Muscle of arm (tissue), 12 donors: Measurements from ENCODE around the gene ZCCHC24. TPM values are rescaled to one million over a fixed set of nuclear protein-coding genes. Genes with fewer than 3 reads are reported as not detected.

ENCODE experiments used
- DNase-seq: peaks from one replicate; pipeline ENCODE4 v3.0.0-alpha.2; 2013
- polyA plus RNA-seq, 12 donors: library from polyadenylated mRNA; unstranded; fragments of 120-200 nt; gene quantifications; one replicate each; pipeline ENCODE4 v1.2.1, GENCODE V29; 2013; ENCODE audit not compliant: insufficient read length in 12 of 12

Gene ZCCHC24
- polyA plus RNA-seq, 12 donors, result 47.0 to 84.0 (median 60.4) TPM; not detected in 1

DNA sequence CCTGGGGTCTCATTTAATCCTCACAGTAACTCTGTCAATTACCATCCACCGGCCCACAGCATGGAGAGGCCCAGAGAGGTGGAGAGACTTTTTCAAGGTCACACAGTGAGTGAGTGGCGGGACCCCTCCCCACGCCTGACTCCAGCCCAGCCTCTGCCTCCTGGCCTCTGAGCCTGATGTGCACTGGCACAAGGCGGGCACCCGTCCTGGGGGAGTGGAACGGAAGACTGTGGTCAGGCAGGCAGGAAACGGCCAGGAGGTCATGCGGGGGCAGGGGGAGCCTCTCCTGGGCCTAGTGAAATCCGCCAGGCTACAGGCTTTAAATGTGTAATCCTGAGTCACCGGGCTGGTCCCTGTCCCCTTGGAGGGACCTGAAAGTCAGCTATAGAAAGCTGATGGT, 32.2 kb downstream of the ZCCHC24 start:
- DNase-seq, result no peak

DNA sequence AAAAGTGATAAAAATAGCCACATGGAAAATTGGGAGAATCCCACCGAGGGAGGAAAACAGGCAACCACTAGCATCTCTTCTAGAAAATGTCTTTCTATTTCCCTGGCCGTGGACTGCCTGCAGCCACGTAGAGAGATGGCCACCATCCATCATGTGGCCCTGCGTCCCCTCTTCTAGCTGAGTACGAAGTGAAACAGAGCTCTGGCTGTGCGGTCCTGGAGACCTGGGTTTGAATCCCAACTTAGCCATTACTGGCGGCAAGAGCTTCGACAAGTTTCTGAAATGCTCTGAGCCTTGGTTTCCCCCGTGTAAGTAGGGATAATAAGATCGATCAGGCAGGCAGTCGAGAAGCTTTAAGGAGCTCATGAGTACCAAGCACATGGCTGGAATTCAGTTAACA, 32.9 kb downstream of the ZCCHC24 start:
- no peak for DNase-seq

DNA sequence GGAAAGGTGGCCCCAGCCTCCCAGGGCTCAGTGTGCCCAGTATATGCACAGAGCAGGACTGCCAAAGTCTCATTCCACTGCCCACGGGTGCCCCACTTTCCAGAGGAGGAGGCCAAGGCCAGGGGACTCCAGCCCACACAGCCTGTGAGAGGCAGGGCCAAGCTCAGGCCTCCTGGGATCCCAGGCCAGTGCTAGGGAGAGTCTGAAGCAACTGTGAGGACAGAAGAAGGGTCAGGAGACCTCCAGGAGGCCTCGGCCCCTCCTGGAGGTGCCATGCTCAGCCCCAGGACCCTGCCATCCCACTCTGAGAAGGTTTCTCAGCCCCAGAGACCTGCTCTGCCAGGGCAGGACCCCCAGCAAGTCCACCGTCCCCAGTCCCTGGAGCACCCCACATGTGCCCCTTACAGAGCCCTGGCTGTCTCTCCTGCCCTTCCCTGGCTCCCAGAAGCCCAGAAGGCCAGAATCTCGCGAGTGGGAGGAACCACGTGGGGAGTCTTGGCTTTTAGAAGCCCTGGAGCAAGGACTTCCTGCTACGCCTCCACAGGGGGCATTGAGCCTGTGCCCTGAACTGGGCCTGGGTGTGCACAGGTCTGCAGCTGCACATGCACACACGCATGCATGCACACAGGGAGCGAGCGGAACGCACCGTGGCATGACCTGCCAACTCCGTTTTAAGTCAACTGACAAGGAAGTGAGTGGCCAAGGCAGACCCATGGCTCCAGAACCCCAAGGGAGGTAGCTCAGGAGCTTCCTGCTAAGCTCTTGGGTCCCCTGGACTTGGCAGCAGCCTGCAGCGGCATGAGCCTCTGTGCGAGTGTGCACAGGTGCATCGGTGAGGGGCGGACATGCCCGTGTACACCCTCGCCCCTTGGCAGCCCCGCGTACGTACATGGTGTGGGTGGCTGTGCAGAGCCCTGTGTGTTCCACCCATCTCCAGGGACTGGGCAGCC, 33.6 kb downstream of the ZCCHC24 start:
- no peak for DNase-seq

DNA sequence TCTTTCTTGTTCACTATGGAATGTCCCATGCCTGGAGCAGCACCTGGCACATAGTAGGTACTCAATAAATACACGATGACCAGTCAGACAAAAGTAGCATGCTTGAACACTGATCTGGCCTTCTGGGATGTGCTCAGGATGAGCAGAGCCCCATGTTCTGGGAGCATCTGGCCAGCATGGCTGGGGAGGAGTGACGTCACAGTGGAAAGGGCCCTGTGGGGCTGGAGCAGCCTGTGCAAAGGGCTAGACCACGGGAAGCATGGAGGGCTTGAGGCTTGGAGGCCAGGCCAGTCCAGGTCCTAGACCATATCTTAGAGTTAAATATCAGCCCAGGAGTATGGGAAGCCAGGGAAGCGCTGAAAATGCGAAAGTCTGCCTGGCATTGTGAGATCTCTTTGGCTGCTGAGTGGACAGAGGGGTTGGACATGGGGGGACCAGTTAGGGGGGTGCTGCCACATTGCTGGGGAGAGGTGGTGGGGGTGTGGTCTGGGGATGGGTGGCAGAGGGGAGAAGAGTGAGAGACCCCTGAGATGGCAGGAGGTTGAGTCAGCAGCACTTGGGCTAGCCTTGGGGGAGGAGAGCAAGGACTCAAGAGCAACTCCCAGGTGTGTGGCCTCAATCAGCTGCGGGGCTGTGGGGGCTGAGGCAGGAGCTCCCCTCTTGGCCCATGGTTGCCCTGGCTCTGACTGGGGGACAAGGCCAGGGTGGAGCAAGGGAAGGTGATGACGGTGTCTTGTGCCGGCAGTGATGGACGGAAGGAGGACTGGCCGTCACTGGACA, 34.9 kb downstream of the ZCCHC24 start:
- DNase-seq, result no peak

DNA sequence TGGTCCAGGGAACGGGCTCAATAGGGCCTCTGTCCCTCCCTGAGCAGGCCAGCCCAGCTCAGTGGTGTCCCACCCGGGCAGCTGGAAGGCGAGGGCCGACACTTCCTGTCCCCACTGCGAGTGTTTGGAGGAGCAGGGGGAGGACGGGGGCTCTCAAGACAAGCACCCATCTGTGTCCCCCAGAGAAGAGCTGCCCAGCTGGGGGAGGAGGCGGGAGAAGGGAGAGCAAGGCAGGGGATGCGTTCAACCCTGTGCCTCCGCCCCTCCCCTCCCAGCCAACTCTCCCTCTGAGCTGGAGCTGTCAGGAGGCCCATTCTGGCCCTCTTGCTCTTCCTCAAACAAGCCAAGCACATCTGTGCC, 35.7 kb downstream of the ZCCHC24 start:
- no peak for DNase-seq

DNA sequence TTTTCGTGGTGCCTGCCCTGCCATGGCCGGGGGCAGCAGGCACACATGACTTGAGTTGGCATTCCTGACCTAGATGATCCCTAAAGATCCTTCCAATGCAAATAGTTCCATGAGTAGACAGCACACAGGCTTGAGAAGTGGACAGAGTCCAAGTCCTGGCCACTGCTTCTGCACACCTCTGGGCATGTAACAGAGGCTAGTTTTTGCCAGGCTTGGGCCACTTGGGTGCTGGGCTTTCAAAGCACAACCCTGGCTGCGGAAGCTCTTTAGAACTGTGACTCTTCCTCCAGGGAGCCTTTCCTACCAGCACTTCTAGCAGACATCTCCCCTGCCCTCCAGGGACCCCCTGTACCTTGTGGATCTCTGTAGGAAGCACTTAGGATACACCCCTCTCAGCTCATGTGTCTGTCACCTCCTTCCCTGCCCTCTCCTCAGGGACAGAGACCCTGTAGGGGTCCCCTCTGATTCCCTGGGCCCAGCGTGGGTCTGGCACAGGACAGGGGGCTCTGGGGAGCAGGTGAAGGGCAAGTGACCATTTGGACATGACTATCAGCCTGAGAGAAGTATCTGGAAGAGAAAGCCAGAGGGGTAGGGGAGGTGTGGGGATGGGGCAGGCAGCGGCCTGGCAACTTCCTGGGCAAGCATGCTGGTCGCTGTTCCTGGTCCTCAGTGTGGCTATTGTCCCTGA, 36.2 kb downstream of the ZCCHC24 start:
- no peak for DNase-seq

DNA sequence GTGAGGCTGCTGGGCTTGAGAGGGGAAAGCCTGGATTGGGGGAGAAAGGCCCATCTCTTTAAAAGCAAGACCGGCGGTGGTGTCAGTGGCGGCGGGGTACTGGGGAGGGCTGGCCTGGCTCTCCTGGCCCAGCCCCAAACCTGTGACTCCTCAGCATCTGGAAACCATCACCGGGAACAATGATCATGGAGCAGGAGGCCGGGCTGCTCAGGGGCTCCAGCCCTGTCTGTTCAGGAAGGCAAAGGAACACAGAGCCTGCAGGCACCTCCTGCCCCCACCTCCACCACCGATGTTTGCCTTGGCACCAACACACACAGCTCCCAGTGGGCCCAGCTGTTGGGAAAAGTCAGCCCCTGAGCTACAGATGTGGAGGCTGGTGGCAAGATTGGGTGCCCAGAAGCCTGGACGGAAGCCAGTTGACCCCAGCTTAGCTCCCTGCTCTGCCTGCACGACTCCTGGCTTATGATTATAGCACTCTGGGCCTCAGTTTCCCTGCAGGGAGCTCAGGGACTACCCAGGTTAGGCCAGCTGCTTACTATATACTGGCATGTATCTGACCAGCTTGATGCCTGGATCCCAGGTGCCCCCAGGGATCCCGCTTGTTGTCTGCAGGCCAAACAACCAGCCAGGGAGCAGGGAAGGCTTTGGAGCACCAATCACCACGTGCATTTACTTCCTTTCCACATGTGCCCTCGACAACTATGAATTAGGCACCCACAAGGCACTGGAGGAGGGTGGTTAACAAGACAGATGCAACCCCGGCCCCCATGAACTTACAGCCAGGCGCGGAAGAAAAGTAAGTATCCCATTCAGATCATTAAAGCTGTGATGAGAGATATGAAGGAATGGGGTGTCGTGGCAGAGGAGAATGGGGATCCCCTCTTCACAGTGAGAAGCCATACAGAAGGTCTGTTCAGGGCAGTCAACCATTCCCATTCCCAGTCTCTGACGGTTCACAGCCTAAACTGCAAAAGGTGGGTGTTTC, 37.3 kb downstream of the ZCCHC24 start:
- peak; percentile 74 for DNase-seq

DNA sequence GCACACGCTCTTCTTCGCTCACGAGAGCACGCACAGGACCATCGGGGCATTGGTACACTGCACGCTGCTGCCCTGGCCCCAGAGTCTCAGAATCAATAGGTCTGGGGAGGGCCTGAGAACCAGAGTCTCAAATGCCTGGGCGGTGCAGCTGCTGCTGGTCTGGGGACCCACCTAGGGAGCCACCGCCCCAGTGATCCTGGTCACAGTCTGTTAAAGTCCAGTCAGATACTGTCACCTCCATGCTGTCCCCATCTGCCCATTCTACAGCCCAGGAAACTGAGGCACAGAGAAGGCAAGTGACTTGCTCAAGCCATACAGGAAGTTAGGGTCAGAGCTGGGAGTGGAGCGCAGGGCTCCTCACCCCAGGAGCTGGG, 38.0 kb downstream of the ZCCHC24 start:
- DNase-seq, result no peak

DNA sequence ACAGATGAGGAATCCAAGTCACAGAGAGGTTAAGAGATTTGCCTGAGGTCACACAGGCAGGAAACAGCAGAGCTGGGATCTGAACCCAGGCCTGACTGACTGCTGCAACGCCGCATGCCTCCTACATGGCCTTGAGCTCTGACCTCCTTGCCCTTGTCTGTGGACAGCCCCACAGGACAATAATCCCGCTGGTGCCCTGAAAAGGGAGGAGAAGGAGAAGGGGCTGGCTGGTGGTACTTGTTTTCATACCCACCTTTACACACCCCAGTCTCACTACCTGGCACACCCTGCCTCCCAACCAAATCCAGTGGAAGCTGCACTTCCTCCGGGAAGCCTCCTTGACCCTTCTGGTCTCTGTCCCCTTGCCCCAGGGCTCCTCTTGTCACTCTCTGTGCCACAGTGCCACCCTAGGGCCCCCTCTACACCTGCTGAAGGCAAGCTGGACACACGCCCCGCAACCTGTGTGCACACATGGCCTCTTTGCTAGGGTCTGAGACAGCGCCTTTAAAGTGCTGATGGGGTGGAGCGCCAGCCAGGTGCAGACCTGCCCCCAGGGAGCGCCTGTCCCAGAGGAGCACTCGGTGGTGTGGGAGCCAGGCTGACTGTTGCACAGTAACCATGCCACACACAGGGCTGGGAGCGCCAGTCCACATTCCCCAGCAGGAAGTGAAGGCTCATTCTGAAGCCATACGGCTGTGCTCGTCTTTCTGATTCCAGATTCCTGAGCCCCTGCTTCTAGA, 38.6 kb downstream of the ZCCHC24 start:
- no peak for DNase-seq

DNA sequence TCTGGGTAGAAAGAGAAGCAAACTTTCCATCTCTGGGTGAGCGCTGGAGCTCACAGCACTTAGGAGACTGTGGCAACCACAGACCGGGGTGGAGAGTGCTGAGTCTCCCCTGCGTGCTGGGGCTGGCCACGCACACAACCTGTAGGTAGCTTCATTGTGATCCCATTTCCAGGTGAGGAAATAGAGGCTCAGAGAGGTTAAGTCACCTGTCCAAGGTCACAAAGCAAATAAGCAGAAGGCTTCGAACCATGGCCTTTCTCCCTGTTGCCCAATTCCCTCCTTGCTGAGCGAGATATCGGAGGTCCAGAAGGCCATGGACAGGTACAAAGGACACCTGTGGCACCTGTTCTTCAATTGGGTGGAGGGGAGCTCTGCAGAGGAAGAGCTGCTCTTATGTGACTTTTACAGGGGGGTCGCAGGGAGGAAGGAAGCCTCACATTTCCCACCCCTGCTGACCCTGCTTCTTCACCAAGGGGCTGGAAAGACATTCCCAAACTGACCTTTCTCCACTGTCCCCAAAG, 39.4 kb downstream of the ZCCHC24 start:
- no peak for DNase-seq

DNA sequence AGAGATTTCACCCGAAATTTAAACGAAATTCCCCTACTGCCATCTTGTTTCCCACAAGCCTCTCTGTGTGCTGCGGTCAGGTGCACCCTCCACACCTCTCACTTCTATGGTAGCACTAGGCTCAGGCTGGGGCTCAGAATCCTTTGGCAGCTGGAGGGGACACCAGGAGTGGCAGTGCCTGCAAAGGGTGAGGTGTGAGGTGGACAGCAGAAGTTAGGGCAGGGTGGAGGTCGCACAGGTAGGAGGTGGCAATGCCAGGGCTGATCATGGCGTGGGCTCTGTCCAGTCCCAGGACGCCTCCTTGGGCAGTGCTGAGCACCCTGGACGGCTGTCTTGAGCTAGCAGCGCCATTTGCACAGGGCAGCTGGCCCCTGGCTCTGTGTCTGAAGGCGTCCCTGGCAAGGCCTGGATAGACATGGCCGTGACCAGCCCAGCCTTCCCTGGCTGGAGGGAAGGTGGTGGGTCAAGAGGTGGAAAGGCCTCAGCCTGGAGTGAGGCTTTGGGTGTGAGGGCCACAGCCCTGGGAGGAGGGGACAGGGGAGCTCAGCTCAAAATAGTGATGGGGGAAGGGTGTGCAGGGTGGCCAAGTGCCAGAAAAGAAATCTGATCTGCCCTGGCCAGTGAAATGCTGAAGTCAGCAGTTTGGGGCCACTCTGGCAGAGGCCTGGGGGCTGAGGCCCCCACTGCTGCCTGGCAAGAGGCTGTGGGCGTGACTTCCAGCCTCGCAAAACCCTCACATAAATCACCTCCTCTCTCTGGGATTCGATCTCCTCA, 40.0 kb downstream of the ZCCHC24 start:
- DNase-seq, result no peak

DNA sequence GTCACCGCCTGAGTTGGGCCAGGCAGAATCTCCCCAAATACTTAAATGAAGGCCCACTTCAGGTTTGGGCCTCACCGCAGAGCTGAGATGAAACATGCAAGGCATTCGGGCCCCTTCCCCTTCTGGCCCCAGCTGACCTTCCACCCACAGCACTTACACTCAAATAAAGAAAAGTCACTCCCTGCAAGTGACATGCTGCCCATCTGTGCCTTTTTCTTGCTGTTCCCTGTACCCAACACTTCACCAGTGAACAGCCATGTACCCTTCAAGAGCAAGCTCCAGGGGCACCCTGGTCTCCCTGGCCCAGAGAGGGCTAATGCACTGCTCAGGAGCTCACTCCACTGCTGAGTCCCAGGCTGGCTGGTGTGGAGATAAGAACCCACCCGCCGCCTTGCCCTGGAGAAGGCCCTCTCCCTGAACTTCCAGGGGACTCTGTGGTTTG, 40.7 kb downstream of the ZCCHC24 start:
- no peak for DNase-seq

DNA sequence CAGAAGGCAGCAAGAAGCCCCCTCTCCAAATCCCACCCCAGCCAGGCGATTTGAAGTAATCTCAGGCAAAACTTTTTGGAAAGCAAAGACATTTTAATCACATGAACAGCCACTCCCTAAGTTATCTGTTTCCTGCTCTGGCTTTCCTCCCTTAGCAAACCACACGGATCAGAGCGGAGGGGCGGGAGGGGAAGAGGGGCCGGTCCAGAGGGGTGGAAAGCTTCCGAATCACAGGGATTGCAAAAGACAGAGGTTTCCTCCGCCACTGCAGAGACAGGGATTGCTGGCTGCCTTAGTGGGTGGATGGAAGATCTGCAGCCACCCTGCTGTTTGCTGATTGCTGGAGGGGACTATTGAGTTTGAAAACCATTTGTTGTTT, 41.2 kb downstream of the ZCCHC24 start:
- peak; percentile 74 for DNase-seq

DNA sequence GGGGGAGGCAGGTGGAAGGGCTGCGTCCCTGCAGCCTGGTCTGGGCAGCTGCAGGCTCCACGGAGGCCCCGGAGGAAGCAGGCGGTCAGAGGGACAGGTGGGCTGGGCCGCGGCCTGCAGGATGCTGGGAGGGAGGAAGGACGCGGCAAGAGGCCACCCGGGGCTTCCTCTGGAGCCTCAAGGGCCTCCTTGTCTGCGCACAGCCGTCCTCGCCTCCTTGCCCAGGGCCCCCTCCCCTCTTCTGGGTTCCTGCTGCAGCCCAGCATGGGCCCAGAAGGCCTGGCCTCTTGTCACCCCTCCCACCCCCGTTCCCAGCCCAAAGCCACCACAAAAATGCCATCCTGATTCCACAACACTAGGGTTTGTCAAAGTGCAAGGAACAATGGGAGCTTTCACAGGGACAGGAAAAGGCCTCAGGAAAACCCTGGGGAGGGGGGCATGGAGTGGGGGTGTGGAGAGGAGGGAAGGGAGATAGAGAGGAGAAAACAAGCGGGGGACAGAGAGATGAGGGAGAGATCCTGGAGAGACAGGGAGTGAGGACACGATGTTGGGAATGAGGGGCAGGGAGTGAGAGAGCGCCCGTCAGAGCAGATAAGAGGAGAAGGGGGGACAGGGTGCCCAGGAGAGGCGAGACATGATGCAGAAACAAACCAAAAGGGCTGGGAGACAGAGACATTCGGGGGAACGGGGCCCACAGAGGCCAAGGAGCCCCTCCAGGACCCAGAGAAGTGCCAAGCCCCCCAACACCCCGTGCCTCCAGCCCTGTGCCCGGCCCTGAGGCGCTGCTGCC, 41.8 kb downstream of the ZCCHC24 start:
- DNase-seq, result no peak

DNA sequence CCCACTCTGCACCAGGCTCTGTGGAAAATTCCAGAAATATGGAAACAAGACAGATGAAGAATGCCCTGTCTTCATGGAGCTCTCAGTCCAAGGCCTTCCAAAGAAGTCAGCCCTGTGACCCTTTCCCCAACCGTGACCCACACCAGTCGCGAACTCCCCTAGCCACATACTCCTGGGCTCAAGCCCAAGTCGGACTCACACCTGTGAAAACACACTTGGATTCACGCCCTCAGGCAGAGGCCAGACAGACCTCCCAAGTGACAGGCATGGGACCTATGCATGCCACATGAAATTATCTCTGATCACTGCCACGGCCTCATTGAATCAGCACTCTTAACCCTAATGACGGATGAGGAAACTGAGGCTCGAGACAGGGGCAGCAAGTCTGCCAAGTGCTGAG, 42.5 kb downstream of the ZCCHC24 start:
- DNase-seq, result no peak

DNA sequence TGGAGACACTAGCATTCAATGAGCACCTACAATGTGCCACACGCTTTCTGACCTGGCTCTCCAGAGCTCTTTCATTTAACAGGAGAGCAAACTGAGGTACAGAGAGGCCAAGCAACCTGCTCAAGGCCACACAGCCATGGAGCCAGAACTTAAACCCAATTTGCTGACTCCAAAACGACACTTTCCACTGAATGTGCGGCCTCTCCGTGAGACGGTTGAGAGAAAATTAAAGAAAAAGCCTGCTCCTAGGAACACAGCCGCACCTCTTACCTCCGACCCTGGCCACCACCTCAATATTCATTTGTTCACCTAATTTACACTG, 42.8 kb downstream of the ZCCHC24 start:
- no peak for DNase-seq

DNA sequence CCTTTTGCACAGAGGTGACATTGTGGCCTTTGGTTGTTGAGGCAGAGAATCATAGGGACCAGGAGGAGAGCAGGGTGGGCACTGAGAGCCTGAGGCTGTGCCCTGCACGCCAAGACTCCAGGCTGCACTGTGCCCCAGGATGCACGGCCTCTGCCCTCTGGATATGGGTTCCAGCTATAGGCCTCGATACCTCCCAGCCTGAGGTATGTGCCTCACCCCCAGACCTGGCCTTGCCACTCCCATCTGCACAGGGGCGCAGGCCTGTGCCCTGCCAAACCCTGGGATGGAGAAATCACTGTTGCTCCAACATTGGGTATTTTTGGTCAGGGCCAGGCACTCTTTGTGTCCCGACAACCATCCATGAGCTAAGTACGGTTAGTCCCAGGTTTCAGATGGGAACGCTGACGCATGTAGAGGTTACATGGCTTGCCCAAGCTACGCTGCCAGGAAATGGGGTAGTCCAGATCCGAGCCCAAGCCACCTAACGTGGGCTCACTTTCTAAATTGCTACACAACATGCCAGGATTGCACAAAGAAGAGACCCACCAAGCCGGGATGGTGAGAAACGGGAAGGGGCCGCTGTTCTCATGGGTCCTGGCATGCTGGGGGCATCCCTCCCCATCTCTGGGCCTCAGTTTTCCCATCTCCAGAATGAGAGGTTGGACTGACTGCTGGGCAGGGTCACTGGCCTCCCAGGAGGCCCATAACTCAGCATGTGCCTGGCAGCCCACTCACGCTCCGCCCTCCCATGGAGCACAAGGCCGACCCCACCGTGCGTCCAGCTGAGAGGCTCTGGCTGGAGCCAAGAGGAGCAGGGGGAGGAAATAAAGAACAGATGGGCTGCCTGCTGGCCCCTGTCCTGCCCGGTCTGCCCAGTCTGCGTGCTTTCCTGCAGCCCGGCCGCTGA, 44.2 kb downstream of the ZCCHC24 start:
- peak; percentile 76 for DNase-seq
